ENCODE results near the gene CHI3L2.

DNA sequence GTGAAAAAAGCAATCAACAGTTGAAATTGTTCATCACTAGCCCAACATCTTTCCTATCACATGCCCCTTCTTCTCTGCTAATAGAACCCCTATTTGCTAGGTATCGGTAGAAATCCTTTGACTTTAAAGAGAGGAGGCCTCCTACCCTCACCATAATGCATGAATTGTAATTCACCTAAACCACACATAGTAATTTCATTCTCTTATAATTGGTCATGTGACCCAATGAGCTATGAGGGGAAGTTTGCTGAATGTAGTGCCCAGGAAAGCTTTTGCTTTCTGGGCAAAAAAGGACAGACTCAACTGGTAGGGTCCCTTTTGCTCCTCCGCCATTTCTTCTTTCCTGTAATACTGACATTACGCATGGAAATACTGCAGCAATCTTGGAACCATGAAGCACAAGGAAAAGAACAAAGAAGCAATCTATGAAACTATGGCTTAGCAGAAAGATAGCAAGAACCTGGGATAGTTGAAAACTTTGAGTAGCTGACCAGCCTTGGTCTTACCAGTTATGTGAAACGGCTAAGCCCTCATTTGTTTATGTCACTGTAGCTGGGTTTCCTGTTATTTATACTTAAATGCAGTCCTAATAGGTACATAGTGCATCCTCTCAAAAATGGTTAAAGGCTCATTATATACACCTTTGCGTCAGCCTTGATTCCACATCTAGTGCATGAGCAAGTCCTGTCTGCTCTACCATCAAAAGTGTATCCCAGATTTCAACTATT is 10.2 kb upstream of the CHI3L2 start:
- TF ChIP-seq HDGF (IDR thresholded peaks at IDR 0.05; ENCODE audit: borderline replicate concordance) (no peak), FOXM1 (IDR thresholded peaks at IDR 0.05; ENCODE audit: borderline replicate concordance) (no peak), PKNOX1 (IDR thresholded peaks at IDR 0.05) (no peak), FOXA1 (IDR thresholded peaks at IDR 0.05) (no peak), NFRKB (IDR thresholded peaks at IDR 0.05) (no peak), ELF4 (IDR thresholded peaks at IDR 0.05) (no peak), SUZ12 (IDR thresholded peaks at IDR 0.05) (no peak), TARDBP (IDR thresholded peaks at IDR 0.05) (no peak), SP1 (IDR thresholded peaks at IDR 0.05) (no peak), BHLHE40 (IDR thresholded peaks at IDR 0.05; ENCODE audit: borderline replicate concordance) (no peak), FOXK2 (IDR thresholded peaks at IDR 0.05) (no peak), ARNT (IDR thresholded peaks at IDR 0.05) (no peak), LEF1 (IDR thresholded peaks at IDR 0.05; ENCODE audit: borderline replicate concordance) (no peak)
